GM19397 (cell line): ENCODE measurements around the gene BOLA1.
"Not testable (repeated sequence)": the region's sequence is repeated elsewhere in the genome, so short reads cannot be mapped to it uniquely, and the experiment has no call there.

ENCODE experiments used
- ATAC-seq: cut with Tn5 transposase; IDR thresholded peaks from one replicate; pipeline ENCODE4 v1.9.1; 2021; ENCODE audit warnings: mild to moderate bottlenecking, moderate library complexity; ENCODE audit not compliant: unreplicated experiment

The BOLA1 gene, protein sequence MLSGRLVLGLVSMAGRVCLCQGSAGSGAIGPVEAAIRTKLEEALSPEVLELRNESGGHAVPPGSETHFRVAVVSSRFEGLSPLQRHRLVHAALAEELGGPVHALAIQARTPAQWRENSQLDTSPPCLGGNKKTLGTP

GRCh38 chr1:149899460-149900284, at the start of gene BOLA1:
Gene BOLA1, plus strand, starts transcription at chr1:149899568. Its CDS starts 492 bp downstream, at chr1:149900060.
- peak; percentile 95 for ATAC-seq

- ATAC-seq = no peak
Measured at GRCh38 chr1:149849947-149850360, 49.4 kb upstream of the BOLA1 start.

DNA sequence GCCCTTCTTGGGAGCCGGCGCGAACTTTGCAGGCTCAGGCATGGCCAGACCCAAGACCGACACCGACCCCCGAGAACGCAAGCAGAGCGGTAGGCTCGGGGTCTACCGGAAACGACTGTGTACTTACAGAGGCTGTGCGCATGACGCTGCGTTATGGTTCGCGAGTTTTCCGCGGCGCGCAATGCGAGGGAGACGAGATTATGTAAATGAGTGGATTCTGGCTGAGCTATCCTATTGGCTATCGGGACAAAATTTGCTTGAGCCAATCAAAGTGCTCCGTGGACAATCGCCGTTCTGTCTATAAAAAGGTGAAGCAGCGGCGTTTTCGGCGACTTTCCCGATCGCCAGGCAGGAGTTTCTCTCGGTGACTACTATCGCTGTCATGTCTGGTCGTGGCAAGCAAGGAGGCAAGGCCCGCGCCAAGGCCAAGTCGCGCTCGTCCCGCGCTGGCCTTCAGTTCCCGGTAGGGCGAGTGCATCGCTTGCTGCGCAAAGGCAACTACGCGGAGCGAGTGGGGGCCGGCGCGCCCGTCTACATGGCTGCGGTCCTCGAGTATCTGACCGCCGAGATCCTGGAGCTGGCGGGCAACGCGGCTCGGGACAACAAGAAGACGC, 48.5 kb upstream of the BOLA1 start:
- ATAC-seq = peak; percentile 48

GRCh38 chr1:149851585-149852213, 47.7 kb upstream of the BOLA1 start:
- peak; percentile 39 for ATAC-seq

- ATAC-seq = peak; percentile 23
Measured at GRCh38 chr1:149852263-149852662, 47.1 kb upstream of the BOLA1 start.

DNA sequence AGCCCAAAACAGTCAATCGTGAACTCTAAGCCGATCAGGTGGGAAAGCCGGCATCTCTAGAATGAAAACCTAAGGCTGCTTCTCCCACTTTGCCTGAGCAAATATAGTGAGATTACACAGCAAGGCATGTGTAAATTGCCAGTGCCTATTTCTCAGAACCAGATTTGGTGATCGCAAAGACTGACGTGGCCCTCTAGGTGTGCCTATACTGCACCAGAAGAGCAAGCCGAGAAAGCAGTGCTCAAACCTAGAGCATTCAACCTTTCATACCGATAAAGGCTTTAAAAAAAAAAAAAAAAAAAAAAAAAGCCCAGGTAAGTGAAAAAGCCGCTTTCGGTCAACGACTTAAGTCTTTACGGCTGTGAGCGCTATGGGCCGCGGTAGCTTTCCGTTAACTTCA, 39.1 kb upstream of the BOLA1 start:
- peak; percentile 6 for ATAC-seq

- ATAC-seq = peak; percentile 68
Measured at GRCh38 chr1:149860684-149861496, 38.5 kb upstream of the BOLA1 start.

GRCh38 chr1:149861497-149862054, 37.8 kb upstream of the BOLA1 start:
- ATAC-seq = peak; percentile 6

DNA sequence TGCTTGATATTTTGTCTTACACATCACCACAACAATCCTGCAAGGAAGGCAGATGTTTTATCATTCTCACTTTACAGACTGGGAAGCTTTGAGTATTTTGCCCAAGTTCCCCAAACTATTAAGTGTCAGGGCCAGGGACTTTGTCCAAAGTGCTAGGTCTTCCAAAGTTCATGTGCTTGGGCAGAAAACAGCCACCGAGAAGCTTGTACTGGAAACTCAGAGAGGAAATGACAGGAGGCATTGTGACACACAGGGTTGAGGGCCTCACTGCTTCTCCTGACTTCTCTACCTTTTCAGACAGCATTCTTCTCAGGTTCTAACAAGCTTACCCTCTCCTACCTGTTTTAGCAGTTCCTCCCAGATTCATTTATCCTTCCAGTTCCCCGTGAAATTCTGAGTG, 32.5 kb upstream of the BOLA1 start:
- ATAC-seq = not testable (repeated sequence)

- not testable (repeated sequence) for ATAC-seq
Measured at GRCh38 chr1:149873060-149873459, 26.3 kb upstream of the BOLA1 start.

DNA sequence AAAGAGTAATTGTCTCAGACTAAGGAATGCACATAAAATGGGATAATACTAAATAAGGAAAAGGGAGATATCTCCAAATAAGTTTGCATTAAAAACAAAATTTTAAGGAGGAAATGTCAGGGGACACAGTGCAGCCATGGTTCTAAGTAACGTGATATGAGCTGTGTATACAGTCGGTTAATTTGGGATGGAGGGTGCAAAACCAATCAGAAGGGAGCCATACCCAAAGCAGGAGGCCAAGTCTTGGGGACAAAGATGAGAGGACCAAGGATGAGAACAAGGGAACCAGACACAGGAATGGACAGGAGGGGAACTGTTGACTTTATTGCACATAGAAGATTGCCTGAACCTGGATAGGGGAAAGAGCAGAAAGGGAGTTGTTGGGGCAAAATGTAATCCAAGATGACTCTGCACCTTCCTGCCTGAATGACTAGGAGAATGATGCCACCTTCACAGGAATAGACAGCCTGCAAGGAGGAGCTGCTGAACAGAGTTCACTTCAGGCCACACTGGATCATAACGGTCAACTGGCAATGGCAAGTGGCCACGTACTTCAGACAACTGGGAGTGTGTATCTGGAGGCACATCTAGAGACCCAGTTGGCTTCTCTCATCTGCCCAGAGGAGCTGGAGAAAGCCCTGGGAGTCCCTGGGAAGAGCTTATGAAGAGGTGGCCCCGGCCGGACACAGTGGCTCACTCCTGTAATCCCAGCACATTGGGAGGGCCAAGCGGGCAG, 22.0 kb upstream of the BOLA1 start:
- ATAC-seq = no peak

- ATAC-seq = no peak
Measured at GRCh38 chr1:149879556-149879955, 19.8 kb upstream of the BOLA1 start.

GRCh38 chr1:149881876-149882275, 17.5 kb upstream of the BOLA1 start:
- ATAC-seq = no peak

DNA sequence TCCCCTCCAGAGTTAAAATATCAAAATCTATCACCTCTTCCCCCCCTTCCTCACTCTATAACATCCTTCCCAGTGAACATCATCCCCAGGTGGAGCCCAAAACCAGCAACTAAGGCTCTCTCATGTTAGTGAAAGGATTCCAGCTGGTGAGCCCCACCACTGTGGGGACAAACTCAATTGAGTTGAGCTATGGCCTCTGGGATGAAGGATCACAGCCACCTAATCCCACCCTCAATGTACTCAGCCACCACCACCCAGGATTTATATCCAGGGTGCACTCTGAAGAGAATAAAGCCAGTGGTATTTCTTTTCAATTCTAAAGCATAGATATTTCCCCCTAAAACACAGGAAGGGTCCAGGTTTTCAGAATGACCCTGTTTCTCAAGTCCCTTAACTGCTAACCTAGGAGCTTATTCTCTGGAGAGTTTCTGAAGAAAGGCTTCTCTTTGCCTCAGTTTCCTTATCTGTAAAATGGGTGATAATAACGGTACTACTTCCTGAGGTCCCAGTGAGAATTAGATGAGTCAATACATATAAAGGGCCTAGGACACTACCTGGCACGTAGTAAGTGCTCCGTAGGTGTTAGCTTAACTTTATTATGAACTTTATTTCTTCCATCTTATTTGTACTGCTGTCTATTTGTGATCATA, 15.6 kb upstream of the BOLA1 start:
- no peak for ATAC-seq

GRCh38 chr1:149884433-149885338, 14.7 kb upstream of the BOLA1 start:
- ATAC-seq = no peak

- no peak for ATAC-seq
Measured at GRCh38 chr1:149885339-149886120, 13.8 kb upstream of the BOLA1 start.

- not testable (repeated sequence) for ATAC-seq
Measured at GRCh38 chr1:149886121-149886395, 13.3 kb upstream of the BOLA1 start.
